T-helper 17 cell (primary cell): ENCODE measurements around the gene SMAD3. TPM values are rescaled to one million over a fixed set of nuclear protein-coding genes. Genes with fewer than 3 reads are reported as not detected.

Experiments used
- ATAC-seq: fragments of 150-1000 bp; cut with Tn5 transposase; 2 replicates; pipeline ENCODE4 v1.10.0; 2021; ENCODE audit warnings: mild to moderate bottlenecking, moderate library complexity
- DNase-seq, 3 donors: peaks; one replicate each; pipeline versions ENCODE4 v3.0.0 to v3.0.0-alpha.2; 2020 to 2021
- H3K9me3 ChIP-seq: one replicate; pipeline ENCODE4 v1.7.0; 2013; ENCODE audit warnings: low read length, mild to moderate bottlenecking; ENCODE audit not compliant: control insufficient read depth, poor library complexity, severe bottlenecking
- H3K27ac Mint-ChIP-seq: one replicate; pipeline ENCODE4 v1.8.0; 2022; ENCODE audit warnings: mild to moderate bottlenecking, moderate library complexity, mixed read lengths
- H3K27me3 Mint-ChIP-seq: one replicate; pipeline ENCODE4 v1.8.0; 2022; ENCODE audit warnings: mixed read lengths
- H3K36me3 Mint-ChIP-seq: one replicate; pipeline ENCODE4 v1.8.0; 2022; ENCODE audit warnings: low read depth, mixed read lengths
- H3K4me1 Mint-ChIP-seq: one replicate; pipeline ENCODE4 v1.8.0; 2022; ENCODE audit warnings: mild to moderate bottlenecking, mixed read lengths
- H3K4me3 Mint-ChIP-seq: one replicate; pipeline ENCODE4 v1.8.0; 2022; ENCODE audit warnings: mild to moderate bottlenecking, moderate library complexity, mixed read lengths
- total RNA-seq, 4 donors: library from RNA in 2 of 4; stranded (reverse) in 2 of 4; gene quantifications; one replicate each; pipeline ENCODE4 v1.2.3 and lab custom pipeline; 2022 to 2026

The SMAD3 gene
- total RNA-seq, 2 donors from 2014 or later: 79.8 to 82.9 TPM

DNA sequence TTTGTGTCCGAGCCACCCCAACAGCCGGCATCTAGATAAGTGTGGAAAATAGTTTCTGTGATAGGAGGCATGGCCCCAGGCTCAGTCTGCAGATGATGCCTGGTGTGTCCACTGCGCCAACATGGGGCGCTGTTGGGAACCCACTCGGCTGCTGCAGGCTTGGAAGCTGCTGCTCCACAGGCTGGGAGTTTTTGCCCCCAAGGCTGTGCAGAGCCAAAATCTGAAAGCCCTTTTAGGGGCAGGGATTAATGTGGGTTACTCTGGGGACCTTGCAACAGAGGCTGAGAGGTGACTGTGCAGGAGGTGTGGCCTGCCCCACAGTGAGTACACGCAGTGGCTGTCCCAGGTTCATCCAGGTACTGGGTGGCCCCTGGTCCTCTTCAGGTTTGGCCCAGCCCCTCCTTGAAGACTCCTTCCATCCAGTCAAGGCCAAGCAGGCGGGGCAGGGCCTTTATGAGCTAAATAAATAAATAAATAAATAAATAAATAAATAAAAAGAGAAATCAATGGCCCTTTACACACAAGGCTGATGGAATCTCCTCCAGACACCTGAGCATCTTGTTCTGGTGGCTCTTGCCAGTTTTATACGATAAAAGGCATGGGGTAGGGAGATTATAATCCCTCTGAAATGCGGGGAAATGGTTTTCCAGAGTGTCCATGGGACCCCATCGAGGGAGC, 115.3 kb downstream of the SMAD3 start:
- H3K27ac Mint-ChIP-seq: no peak overlapping the region

DNA sequence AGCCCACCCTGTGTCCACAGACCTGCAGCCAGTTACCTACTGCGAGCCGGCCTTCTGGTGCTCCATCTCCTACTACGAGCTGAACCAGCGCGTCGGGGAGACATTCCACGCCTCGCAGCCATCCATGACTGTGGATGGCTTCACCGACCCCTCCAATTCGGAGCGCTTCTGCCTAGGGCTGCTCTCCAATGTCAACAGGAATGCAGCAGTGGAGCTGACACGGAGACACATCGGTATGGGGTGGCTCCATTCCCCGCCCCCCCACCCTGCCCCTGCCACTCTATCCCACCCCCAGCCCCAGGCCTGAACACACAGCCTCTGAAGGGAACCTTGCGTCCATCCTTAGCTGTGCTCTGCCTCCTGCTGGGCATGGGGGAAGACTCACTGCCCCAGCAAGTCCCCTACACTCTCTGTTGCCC, 115.8 kb downstream of the SMAD3 start:
- DNase-seq (no peak), ATAC-seq (no peak)
- peaks cover 32% of the 10 kb centered on the region for H3K4me1 Mint-ChIP-seq
- no peaks in the 10 kb centered on the region for H3K27me3 Mint-ChIP-seq
- H3K36me3 Mint-ChIP-seq: peaks cover 9% of the 10 kb centered on the region
- no peaks in the 10 kb centered on the region for H3K9me3 ChIP-seq
- no peak overlapping the region for H3K27ac Mint-ChIP-seq
- no peak overlapping the region for H3K4me3 Mint-ChIP-seq

More for the DNA sequence above, 115.3 kb downstream of the SMAD3 start:
- peaks cover 9% of the 10 kb centered on the region for H3K36me3 Mint-ChIP-seq
- H3K4me3 Mint-ChIP-seq: no peak overlapping the region
- peaks cover 32% of the 10 kb centered on the region for H3K4me1 Mint-ChIP-seq
- no peak for ATAC-seq
- H3K27me3 Mint-ChIP-seq: no peaks in the 10 kb centered on the region
- no peaks in the 10 kb centered on the region for H3K9me3 ChIP-seq
- DNase-seq: no peak

DNA sequence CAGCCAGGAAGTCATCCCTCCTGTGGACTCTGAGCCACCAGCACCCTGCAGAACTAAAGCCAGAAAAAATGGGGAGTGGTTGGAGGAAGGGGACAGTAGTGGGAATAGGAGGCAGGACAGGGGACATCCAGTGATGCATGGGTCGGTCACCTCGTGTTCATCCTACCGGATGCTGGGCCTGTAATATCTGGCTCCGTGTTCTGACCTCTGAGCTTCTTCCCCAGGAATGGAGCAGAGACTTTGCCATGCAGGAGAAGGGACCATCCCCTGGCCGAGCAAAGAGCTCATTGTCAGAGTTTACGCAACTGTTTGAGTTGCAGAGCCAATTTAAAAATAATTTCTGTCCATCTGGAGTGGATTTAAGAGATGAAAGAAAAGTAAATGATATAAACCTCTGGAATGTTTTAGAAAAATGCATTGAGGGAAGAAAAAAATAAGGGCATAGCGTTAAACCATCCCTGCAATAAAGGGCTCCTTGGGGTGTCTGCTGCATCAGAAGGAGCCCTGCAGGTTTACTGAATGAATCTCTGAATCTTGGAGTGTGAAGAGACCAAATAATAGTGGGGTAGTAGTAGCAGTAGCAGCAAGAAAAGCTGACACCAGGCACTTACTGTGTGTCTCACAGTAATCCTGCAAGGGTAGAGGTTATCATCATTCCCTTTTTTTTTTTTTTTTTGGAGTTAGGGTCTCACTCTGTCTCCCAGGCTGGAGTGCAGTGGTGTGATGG, 118.2 kb downstream of the SMAD3 start:
- Mint-ChIP-seq H3K4me1 (peaks cover 25% of the 10 kb centered on the region), H3K27me3 (no peaks in the 10 kb centered on the region), H3K27ac (peak overlapping the region; percentile 37), H3K4me3 (no peak overlapping the region), H3K36me3 (peaks cover 14% of the 10 kb centered on the region)
- H3K9me3 ChIP-seq: no peaks in the 10 kb centered on the region
- no peak for ATAC-seq
- no peak for DNase-seq

DNA sequence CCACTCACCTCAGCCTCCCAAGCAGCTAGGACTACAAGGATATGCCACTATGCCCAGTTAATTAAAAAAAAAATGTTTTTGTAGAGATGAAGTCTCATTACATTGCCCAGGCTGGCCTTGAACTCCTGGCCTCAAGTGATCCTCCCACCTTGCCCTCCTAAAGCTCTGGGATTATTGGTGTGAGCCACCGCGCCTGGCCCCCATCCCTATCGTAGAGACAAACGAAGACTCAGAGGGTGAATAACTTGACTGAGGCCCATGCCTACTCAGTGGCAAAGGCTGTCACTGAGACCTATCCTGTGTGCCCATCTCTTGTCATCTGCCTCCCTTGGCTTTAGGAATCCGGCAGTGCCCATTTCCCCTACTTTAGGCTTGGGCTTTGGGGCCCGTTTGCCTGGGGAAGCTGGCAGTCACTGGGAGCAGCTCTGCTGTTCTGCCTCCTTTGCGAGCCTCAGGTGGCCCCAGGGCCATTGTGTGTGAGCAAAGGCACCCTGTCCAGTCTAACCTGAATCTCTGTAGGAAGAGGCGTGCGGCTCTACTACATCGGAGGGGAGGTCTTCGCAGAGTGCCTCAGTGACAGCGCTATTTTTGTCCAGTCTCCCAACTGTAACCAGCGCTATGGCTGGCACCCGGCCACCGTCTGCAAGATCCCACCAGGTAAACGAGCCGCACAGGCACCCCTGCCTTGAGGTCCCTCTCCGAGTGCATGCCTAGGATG, 119.0 kb downstream of the SMAD3 start:
- no peak for ATAC-seq
- peaks cover 22% of the 10 kb centered on the region for H3K4me1 Mint-ChIP-seq
- H3K36me3 Mint-ChIP-seq: peaks cover 16% of the 10 kb centered on the region
- no peaks in the 10 kb centered on the region for H3K27me3 Mint-ChIP-seq
- no peak overlapping the region for H3K4me3 Mint-ChIP-seq
- no peak for DNase-seq
- H3K9me3 ChIP-seq: no peaks in the 10 kb centered on the region
- H3K27ac Mint-ChIP-seq: peak overlapping the region; percentile 88

GRCh38 chr15:67185051-67185450, 119.6 kb downstream of the SMAD3 start:
- H3K4me1 Mint-ChIP-seq: peaks cover 16% of the 10 kb centered on the region
- no peak for DNase-seq
- H3K27me3 Mint-ChIP-seq: no peaks in the 10 kb centered on the region
- H3K27ac Mint-ChIP-seq: peak overlapping the region; percentile 88
- peaks cover 11% of the 10 kb centered on the region for H3K36me3 Mint-ChIP-seq
- no peaks in the 10 kb centered on the region for H3K9me3 ChIP-seq
- ATAC-seq: no peak
- peak overlapping the region; percentile 59 for H3K4me3 Mint-ChIP-seq

GRCh38 chr15:67185621-67186225, 120.3 kb downstream of the SMAD3 start:
- H3K36me3 Mint-ChIP-seq: peaks cover 11% of the 10 kb centered on the region
- ATAC-seq: peak; percentile 78
- DNase-seq: no peak
- peaks cover 15% of the 10 kb centered on the region for H3K4me1 Mint-ChIP-seq
- H3K27me3 Mint-ChIP-seq: no peaks in the 10 kb centered on the region
- peak overlapping the region; percentile 88 for H3K27ac Mint-ChIP-seq
- no peaks in the 10 kb centered on the region for H3K9me3 ChIP-seq
- peak overlapping the region; percentile 59 for H3K4me3 Mint-ChIP-seq

- no peak overlapping the region for H3K4me3 Mint-ChIP-seq
- DNase-seq (no peak), ATAC-seq (no peak)
- peaks cover 15% of the 10 kb centered on the region for H3K4me1 Mint-ChIP-seq
- peaks cover 11% of the 10 kb centered on the region for H3K36me3 Mint-ChIP-seq
- H3K27ac Mint-ChIP-seq: peak overlapping the region; percentile 88
- H3K9me3 ChIP-seq: no peaks in the 10 kb centered on the region
- no peaks in the 10 kb centered on the region for H3K27me3 Mint-ChIP-seq
Measured at GRCh38 chr15:67186226-67186649, 120.8 kb downstream of the SMAD3 start.

DNA sequence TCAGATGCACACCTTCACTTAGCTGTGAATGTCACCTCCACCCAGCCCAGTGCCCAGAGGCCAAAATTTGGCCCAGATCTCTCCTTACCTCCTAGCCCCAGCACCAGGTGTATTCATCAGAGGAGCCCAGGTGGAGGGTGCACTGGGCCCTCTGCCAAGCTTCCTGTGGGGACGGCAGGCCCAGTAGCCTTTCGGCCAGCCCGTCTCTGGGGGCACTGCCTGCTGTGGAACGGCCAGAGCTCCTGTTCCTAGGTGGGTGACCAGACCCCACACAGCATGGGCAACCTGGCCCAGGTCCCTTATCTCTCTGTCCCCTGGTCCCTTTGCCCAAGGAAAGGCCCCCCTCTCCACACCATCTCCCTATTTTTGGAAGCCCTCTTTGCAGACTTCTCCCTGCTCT, 121.3 kb downstream of the SMAD3 start:
- Mint-ChIP-seq H3K27me3 (no peaks in the 10 kb centered on the region), H3K4me1 (peaks cover 15% of the 10 kb centered on the region), H3K27ac (peak overlapping the region; percentile 88), H3K36me3 (peaks cover 11% of the 10 kb centered on the region), H3K4me3 (no peak overlapping the region)
- no peaks in the 10 kb centered on the region for H3K9me3 ChIP-seq
- no peak for DNase-seq
- no peak for ATAC-seq

DNA sequence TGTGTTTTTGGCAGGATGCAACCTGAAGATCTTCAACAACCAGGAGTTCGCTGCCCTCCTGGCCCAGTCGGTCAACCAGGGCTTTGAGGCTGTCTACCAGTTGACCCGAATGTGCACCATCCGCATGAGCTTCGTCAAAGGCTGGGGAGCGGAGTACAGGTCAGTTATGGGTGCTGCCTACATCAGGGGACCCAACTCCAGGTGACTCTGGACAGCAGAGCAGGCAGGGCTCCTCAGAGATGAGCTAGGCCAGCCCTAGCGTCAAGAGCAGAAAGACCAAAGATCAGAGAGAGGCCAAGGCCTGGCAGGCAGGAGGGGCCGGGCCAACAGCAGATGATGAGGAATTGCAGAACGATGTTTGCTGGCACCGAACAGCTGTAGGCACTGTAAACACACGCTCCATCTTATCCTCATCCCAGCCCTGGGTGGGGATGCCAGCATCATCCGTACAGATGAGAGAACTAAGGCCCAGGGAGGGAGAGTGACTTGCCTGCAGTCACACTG, 122.0 kb downstream of the SMAD3 start:
- H3K27ac Mint-ChIP-seq: peak overlapping the region; percentile 88
- ATAC-seq (no peak), DNase-seq (no peak)
- H3K36me3 Mint-ChIP-seq: peaks cover 11% of the 10 kb centered on the region
- H3K27me3 Mint-ChIP-seq: no peaks in the 10 kb centered on the region
- H3K4me3 Mint-ChIP-seq: no peak overlapping the region
- peaks cover 15% of the 10 kb centered on the region for H3K4me1 Mint-ChIP-seq
- H3K9me3 ChIP-seq: no peaks in the 10 kb centered on the region

DNA sequence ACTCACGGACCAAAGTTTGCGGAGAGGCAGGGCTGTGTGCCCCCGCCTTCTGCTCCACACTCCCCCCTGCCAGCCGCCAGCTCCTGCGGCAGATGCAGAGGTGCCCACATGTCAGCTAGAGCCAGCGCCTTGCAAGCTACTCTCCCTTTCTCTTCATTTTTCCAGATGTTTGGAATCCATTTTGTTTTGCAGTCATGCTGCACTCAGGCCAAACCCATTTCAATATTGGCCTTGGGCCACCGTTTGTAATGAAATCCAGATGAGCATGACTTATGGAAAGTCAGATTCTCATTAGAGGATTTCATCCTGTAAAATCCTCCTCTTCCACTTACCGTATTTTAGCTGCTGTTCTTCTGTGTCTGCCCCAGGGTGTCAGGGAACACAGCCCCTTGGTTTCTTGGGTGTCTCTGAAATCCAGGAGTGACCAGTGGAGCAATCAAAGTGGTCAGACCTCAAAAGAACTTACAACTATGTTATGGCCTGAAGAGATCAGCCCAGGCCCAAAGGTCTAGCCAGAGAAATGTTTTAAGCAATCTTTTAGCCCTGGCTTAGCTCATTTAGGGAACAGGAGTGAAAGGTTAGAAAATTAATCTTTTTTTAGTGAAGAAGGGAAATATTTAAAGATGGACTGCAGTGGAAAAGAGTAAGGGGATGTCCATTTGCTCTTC, 123.3 kb downstream of the SMAD3 start:
- no peak for ATAC-seq
- DNase-seq: no peak
- Mint-ChIP-seq H3K36me3 (peaks cover 11% of the 10 kb centered on the region), H3K4me3 (no peak overlapping the region), H3K27ac (peak overlapping the region; percentile 65), H3K4me1 (peaks cover 14% of the 10 kb centered on the region), H3K27me3 (no peaks in the 10 kb centered on the region)
- no peaks in the 10 kb centered on the region for H3K9me3 ChIP-seq

GRCh38 chr15:67189326-67190051, 124.1 kb downstream of the SMAD3 start:
- Mint-ChIP-seq H3K27me3 (no peaks in the 10 kb centered on the region), H3K27ac (peak overlapping the region; percentile 65), H3K4me3 (no peak overlapping the region), H3K4me1 (peaks cover 17% of the 10 kb centered on the region), H3K36me3 (peaks cover 14% of the 10 kb centered on the region)
- ATAC-seq (no peak), DNase-seq (no peak)
- no peaks in the 10 kb centered on the region for H3K9me3 ChIP-seq

GRCh38 chr15:67190326-67190725, 124.9 kb downstream of the SMAD3 start:
- H3K27me3 Mint-ChIP-seq: no peaks in the 10 kb centered on the region
- H3K27ac Mint-ChIP-seq: no peak overlapping the region
- peaks cover 13% of the 10 kb centered on the region for H3K4me1 Mint-ChIP-seq
- no peak for DNase-seq
- H3K36me3 Mint-ChIP-seq: peaks cover 10% of the 10 kb centered on the region
- no peak overlapping the region for H3K4me3 Mint-ChIP-seq
- H3K9me3 ChIP-seq: no peaks in the 10 kb centered on the region
- no peak for ATAC-seq
